T follicular helper cell (primary cell): ENCODE measurements around the gene NRARP.

Source experiments
- DNase-seq: peaks from one replicate; pipeline ENCODE4 v3.0.0-alpha.2; 2020; ENCODE audit warnings: low read depth

The NRARP gene

DNA sequence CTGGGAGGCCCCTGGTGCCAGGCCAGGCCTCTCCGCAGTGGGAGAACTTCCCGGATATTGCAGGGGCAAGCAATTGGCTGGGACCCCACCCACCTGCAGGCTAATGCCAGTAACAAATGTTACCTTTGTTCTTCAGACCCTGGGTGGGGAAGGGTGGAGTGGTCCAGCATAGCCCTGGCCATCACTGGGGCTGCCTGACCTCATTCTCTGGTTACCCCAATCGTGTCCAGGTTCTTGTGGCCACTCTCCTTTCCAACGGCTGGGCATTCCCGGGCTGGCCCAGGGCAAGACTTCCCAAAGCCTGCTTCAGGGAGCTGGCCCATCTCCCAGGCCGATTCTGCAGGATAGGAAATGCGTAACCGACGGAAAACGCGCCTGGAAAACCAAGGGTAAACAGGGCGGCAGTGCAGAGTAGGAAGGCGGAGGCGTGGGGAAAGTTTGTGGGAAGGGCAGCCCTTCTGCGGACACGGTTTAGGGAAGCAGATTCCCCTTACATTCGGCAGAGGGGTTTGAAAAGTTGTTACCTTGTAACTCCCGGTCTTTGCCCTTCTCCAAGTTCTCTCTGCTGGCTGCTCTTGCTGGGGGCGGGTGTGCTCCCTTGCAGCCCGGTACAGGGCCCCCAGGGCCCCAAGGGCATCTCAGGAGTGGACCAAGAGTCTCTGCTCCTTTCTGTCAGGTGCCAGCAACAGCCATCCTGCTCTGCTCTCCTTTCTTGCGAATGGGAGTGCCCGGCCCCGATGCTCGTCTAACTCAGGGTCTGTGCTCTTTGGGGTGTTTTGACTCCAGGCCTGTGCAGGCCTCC is 3.5 kb downstream of the NRARP start:
- no peak for DNase-seq

DNA sequence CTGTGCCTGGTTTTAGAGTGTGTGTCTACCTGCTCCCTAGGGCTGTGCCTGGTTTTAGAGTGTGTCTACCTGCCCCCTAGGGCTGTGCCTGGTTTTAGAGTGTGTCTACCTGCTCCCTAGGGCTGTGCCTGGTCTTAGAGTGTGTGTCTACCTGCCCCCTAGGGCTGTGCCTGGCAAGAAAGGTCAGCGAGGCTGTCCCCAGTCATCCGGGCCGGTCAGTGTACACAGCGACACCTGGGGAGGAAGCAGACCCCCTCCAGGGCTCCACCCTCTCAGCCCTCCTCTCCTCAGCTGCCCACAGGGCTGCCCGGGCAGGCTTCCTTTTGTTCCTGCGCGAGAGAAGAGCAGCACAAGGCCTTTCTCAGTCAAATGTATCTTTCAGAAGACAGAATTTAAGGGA is 4.1 kb downstream of the NRARP start:
- no peak for DNase-seq

GRCh38 chr9:137296670-137297664 is 5.1 kb downstream of the NRARP start:
- DNase-seq = no peak

- no peak for DNase-seq
Observed at GRCh38 chr9:137295849-137296669, 6.0 kb downstream of the NRARP start.

DNA sequence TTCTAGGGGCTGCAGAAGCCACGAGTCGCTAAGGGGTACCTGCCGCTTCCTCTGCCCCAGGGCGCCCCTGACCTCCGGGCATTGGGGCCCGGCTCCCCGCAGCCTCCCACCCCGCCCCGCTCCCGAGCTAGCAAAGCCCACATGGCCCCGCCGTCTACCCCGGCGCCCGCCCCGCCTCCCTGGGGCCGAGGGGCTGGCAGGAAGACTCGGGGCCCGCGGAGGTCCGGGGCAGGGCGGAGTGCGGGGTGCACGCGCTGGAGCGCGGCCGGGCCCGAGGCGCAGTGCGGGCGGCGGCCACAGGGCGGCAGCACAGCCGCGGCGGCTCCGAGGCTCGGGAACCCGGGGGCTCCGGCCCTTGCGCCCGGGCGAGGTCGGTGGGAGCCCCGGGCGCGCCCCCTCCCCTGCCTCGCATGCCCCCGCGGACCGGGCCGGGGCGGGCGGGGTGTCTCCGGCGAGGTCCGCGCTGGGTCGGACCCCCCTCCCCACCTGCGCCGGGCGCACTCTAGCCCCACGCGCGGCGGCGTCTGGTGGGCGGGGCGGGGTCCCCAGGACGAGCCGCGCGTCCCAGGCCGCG is 6.7 kb downstream of the NRARP start:
- DNase-seq = no peak

DNA sequence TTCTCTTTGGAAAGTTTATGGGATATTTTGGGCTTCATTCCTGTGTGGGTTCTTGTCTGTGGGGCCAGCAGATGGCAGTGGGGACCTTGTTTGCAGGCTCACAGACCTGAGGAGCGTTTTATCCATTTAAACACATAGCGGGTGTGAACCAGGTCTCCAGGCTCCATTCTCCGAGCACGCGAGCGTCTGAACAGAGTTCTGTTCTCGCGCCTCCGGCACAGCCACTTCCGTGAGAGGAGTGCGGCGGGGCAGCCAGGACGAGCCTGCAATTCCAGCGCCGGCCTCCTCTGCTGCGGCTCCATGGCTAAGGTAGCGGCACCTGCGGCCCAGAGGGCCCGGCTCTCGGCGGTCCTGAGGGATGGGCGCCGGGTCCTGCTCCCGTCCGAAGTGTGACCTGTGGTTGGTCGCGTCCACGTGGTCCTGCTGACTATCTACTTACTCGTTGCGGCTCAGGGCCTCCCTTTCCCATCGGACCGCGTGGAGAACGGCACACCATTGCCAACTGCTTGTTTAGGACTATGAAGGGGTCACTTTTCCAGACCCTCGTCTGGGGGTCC is 7.3 kb downstream of the NRARP start:
- DNase-seq = no peak

GRCh38 chr9:137294091-137294680 is 7.9 kb downstream of the NRARP start:
- DNase-seq = no peak

- DNase-seq = no peak
Observed at GRCh38 chr9:137293482-137294090, 8.5 kb downstream of the NRARP start.

DNA sequence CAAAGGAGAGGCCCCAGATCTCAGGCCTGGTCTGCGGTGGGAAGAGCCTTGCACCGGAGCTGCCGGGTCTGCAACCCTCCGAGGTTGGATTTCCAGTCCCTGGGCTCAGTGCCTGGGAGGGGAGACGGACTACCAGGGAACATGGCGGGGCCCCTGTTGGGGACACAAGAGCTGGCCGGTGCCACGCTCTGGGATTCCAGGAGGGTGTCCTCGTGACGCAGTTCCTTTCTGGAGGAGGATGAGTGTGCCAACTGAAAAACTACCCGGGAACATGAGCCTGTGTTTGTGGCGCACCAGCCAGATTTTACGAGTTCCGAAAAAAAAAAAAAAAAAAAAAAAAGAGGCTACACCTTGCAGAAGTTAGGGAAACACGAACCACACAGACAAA is 9.0 kb downstream of the NRARP start:
- DNase-seq = no peak

DNA sequence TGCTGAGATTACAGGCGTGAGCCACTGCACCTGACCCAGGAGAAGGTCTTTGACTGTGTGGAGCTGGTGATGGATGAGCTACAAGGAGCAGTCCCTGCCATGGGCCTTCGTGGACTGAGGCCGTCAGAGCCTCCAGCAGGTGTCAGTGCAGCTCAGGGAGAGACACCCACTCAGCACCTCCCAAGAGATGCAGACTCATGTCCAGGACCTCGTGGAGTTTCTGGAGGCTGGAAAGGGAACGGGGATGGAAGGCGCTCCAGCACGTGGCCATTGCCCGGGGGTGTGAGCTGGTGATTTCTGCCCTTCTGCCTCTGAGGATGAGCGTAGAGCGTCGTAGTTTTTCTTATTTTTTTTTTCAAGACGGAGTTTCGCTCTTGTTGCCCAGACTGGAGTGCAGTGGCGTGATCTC is 15.1 kb downstream of the NRARP start:
- no peak for DNase-seq

DNA sequence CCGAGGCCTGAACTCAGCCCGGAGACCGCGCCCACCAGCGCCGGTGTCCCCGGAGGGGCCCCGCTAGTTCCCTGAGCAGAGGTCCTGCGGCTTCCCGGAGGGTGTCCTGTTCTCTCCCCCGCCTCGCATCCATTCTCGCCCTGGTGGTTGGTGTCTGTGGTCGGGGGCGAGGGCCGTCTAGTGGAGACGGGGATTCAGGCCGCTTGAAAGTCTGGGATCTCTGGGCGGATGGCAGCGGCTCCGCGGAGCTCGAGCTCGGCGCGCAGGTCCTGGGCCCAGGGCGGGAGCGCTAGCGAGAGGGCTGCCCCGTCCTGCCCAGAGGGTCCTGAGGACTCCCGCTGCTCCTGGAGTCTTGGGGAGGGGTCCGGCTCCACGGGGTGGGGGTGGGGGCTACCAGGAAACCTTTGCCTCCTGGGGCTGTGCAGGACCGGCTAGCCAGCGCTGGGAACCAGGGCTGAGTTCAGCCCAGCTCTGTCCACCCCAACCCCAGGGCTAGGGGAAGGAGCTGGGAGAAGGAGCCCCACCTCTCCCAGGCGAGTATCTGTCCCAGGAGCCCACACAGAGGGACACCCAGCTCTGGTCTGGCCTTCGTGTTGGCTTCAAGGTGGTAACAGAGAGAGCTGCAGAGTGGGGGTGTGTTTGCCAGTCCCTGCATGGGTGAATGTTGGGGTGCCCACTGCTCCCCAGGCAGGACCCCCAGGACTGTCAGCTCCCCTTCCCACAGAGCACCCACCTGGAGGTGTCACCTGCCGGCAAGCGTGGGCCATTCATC is 20.5 kb downstream of the NRARP start:
- DNase-seq = no peak

- no peak for DNase-seq
Observed at GRCh38 chr9:137280474-137281344, 21.4 kb downstream of the NRARP start.

GRCh38 chr9:137279741-137280473 is 22.2 kb downstream of the NRARP start:
- no peak for DNase-seq

GRCh38 chr9:137278721-137279711 is 23.1 kb downstream of the NRARP start:
- DNase-seq = no peak

- no peak for DNase-seq
Observed at GRCh38 chr9:137278061-137278701, 23.9 kb downstream of the NRARP start.

GRCh38 chr9:137277329-137278041 is 24.6 kb downstream of the NRARP start, which contains the start of gene TOR4A:
TOR4A (plus strand) TSS chr9:137277726; CDS start chr9:137278690, 964 bp downstream.
- DNase-seq = no peak
